Esophagus (tissue), 2 donors: ENCODE measurements around the gene IVL. TPM values are rescaled to one million over a fixed set of nuclear protein-coding genes. Genes with fewer than 3 reads are reported as not detected.
A peak's percentile ranks its signal among the peaks of the same experiment; 100 is the strongest.

Source experiments
- H3K27ac ChIP-seq, 2 donors: one replicate each; pipeline ENCODE4 v1.5.1; 2013; ENCODE audit warnings: low read depth in 2 of 2, mild to moderate bottlenecking in 2 of 2, inconsistent platforms in 1 of 2, low read length in 1 of 2, moderate library complexity in 1 of 2
- H3K27me3 ChIP-seq, 2 donors: one replicate each; pipeline ENCODE4 v1.6.1; 2013; ENCODE audit warnings: low read length in 2 of 2, control low read depth in 1 of 2, mild to moderate bottlenecking in 1 of 2; ENCODE audit not compliant: insufficient read depth in 2 of 2, control insufficient read depth in 1 of 2
- H3K36me3 ChIP-seq, 2 donors: one replicate each; pipeline ENCODE4 v1.6.1; 2013; ENCODE audit warnings: low read length in 1 of 2; ENCODE audit not compliant: control insufficient read depth in 2 of 2, insufficient read depth in 2 of 2
- H3K4me1 ChIP-seq, 2 donors: one replicate each; pipeline ENCODE4 v1.6.1; 2013; ENCODE audit warnings: low read length in 1 of 2; ENCODE audit not compliant: control insufficient read depth in 2 of 2, insufficient read depth in 2 of 2
- H3K4me3 ChIP-seq, 2 donors: one replicate each; pipeline ENCODE4 v1.5.1; 2013; ENCODE audit warnings: low read length in 2 of 2, mild to moderate bottlenecking in 2 of 2, low read depth in 1 of 2, moderate library complexity in 1 of 2
- H3K9me3 ChIP-seq, 2 donors: one replicate each; pipeline ENCODE4 v1.6.1; 2013; ENCODE audit warnings: mild to moderate bottlenecking in 2 of 2, low read depth in 1 of 2, low read length in 1 of 2, moderate library complexity in 1 of 2; ENCODE audit not compliant: control insufficient read depth in 2 of 2, insufficient read depth in 1 of 2
- WGBS, 2 donors: extraction: QIAGEN DNeasy Blood & Tissue Kit; methylation state at CpG; one replicate each; pipeline ENCODE4 v1.1.7; 2013; 5-methylcytosine and 5-hydroxymethylcytosine counted together
- polyA plus RNA-seq, 2 donors: library from polyadenylated mRNA; stranded (reverse); fragments of 200-250 nt; gene quantifications; one replicate each; pipeline ENCODE4 v1.2.3, GENCODE V29; 2013
- donor health status: healthy with polysubstance abuse.
- donor health status: Bipolar disorder and iron deficiency.

IVL gene
- polyA plus RNA-seq, 2 donors = 161 to 344 TPM

- H3K9me3 ChIP-seq = peaks cover 2 to 5% of the 10 kb centered on the region in 2 donors
- peak overlapping the region in 1 of 2 donors; percentile 60 for H3K27ac ChIP-seq
- no peak overlapping the region for H3K4me3 ChIP-seq
- no peaks in the 10 kb centered on the region for H3K27me3 ChIP-seq
- peaks cover 3 to 6% of the 10 kb centered on the region in 2 donors for H3K4me1 ChIP-seq
- WGBS, 2 donors = 51 to 65% methylated on average over 1 of the region's 1 CpG
- no peaks in the 10 kb centered on the region for H3K36me3 ChIP-seq
These were observed 4.1 kb downstream of the IVL start for GRCh38 chr1:152912471-152912870.

GRCh38 chr1:152912900-152913299, 4.6 kb downstream of the IVL start:
- H3K4me3 ChIP-seq = no peak overlapping the region
- WGBS, 2 donors = 60 to 62% methylated on average over 5 of the region's 5 CpGs
- no peaks in the 10 kb centered on the region for H3K36me3 ChIP-seq
- no peaks in the 10 kb centered on the region for H3K27me3 ChIP-seq
- peaks cover 2 to 5% of the 10 kb centered on the region in 2 donors for H3K9me3 ChIP-seq
- peaks cover 3 to 6% of the 10 kb centered on the region in 2 donors for H3K4me1 ChIP-seq
- H3K27ac ChIP-seq = peak overlapping the region in 1 of 2 donors; percentile 60

GRCh38 chr1:152917794-152918193, 9.4 kb downstream of the IVL start:
- Histone ChIP-seq H3K27ac (no peak overlapping the region), H3K4me3 (no peak overlapping the region), H3K4me1 (no peaks in the 10 kb centered on the region), H3K27me3 (no peaks in the 10 kb centered on the region), H3K36me3 (no peaks in the 10 kb centered on the region), H3K9me3 (no peaks in the 10 kb centered on the region)
- WGBS, 2 donors = 6 to 10% methylated on average over 3 of the region's 3 CpGs

- H3K36me3 ChIP-seq = no peaks in the 10 kb centered on the region
- H3K9me3 ChIP-seq = no peaks in the 10 kb centered on the region
- H3K4me1 ChIP-seq = no peaks in the 10 kb centered on the region
- no peak overlapping the region for H3K27ac ChIP-seq
- no peaks in the 10 kb centered on the region for H3K27me3 ChIP-seq
- H3K4me3 ChIP-seq = no peak overlapping the region
These were observed 10.7 kb downstream of the IVL start for GRCh38 chr1:152919071-152919470.

- 45 to 47% methylated on average over 2 of the region's 2 CpGs for WGBS, 2 donors
- Histone ChIP-seq H3K9me3 (no peaks in the 10 kb centered on the region), H3K36me3 (no peaks in the 10 kb centered on the region), H3K27ac (no peak overlapping the region), H3K4me1 (no peaks in the 10 kb centered on the region), H3K4me3 (no peak overlapping the region), H3K27me3 (no peaks in the 10 kb centered on the region)
These were observed 15.8 kb downstream of the IVL start for GRCh38 chr1:152924191-152924590.

GRCh38 chr1:152926091-152926490, 17.7 kb downstream of the IVL start:
- Histone ChIP-seq H3K4me1 (no peaks in the 10 kb centered on the region), H3K27ac (no peak overlapping the region), H3K9me3 (no peaks in the 10 kb centered on the region), H3K27me3 (no peaks in the 10 kb centered on the region), H3K36me3 (no peaks in the 10 kb centered on the region), H3K4me3 (no peak overlapping the region)
- 68 to 75% methylated on average over 3 of the region's 3 CpGs for WGBS, 2 donors

- WGBS, 2 donors = 64 to 76% methylated on average over 3 of the region's 3 CpGs
- H3K4me1 ChIP-seq = no peaks in the 10 kb centered on the region
- H3K9me3 ChIP-seq = no peaks in the 10 kb centered on the region
- H3K27ac ChIP-seq = no peak overlapping the region
- H3K27me3 ChIP-seq = no peaks in the 10 kb centered on the region
- no peaks in the 10 kb centered on the region for H3K36me3 ChIP-seq
- no peak overlapping the region for H3K4me3 ChIP-seq
These were observed 20.3 kb downstream of the IVL start for GRCh38 chr1:152928671-152929070.

- Histone ChIP-seq H3K27me3 (no peaks in the 10 kb centered on the region), H3K36me3 (no peaks in the 10 kb centered on the region), H3K9me3 (no peaks in the 10 kb centered on the region), H3K4me1 (peaks cover 0 to 2% of the 10 kb centered on the region in 2 donors), H3K27ac (peak overlapping the region; percentile 26 to 82), H3K4me3 (no peak overlapping the region)
- WGBS, 2 donors = 69 to 75% methylated on average over 4 of the region's 4 CpGs
These were observed 23.9 kb downstream of the IVL start for GRCh38 chr1:152932170-152932811.

GRCh38 chr1:152933196-152933595, 24.9 kb downstream of the IVL start:
- Histone ChIP-seq H3K4me3 (peak overlapping the region in 1 of 2 donors; percentile 30), H3K4me1 (peaks cover 0 to 2% of the 10 kb centered on the region in 2 donors), H3K27me3 (no peaks in the 10 kb centered on the region), H3K27ac (peak overlapping the region; percentile 39 to 90), H3K36me3 (no peaks in the 10 kb centered on the region), H3K9me3 (no peaks in the 10 kb centered on the region)
- 69% methylated on average over 2 of the region's 2 CpGs for WGBS, 2 donors

GRCh38 chr1:152940614-152941013, 32.3 kb downstream of the IVL start:
- no peak overlapping the region for H3K4me3 ChIP-seq
- H3K27me3 ChIP-seq = no peaks in the 10 kb centered on the region
- no peaks in the 10 kb centered on the region for H3K9me3 ChIP-seq
- WGBS, 2 donors = 77 to 100% methylated on average over 1 of the region's 1 CpG
- peaks cover 0 to 6% of the 10 kb centered on the region in 2 donors for H3K4me1 ChIP-seq
- peak overlapping the region in 1 of 2 donors; percentile 82 for H3K27ac ChIP-seq
- H3K36me3 ChIP-seq = no peaks in the 10 kb centered on the region
